Measurements from ENCODE around the gene WLS. TPM values are rescaled to one million over a fixed set of nuclear protein-coding genes. Genes with fewer than 3 reads are reported as not detected.
A peak's percentile ranks its signal among the peaks of the same experiment; 100 is the strongest.

WLS gene
- total RNA-seq, 4 donors from 2014 or later, result 94.8 to 228 (median 163) TPM

DNA sequence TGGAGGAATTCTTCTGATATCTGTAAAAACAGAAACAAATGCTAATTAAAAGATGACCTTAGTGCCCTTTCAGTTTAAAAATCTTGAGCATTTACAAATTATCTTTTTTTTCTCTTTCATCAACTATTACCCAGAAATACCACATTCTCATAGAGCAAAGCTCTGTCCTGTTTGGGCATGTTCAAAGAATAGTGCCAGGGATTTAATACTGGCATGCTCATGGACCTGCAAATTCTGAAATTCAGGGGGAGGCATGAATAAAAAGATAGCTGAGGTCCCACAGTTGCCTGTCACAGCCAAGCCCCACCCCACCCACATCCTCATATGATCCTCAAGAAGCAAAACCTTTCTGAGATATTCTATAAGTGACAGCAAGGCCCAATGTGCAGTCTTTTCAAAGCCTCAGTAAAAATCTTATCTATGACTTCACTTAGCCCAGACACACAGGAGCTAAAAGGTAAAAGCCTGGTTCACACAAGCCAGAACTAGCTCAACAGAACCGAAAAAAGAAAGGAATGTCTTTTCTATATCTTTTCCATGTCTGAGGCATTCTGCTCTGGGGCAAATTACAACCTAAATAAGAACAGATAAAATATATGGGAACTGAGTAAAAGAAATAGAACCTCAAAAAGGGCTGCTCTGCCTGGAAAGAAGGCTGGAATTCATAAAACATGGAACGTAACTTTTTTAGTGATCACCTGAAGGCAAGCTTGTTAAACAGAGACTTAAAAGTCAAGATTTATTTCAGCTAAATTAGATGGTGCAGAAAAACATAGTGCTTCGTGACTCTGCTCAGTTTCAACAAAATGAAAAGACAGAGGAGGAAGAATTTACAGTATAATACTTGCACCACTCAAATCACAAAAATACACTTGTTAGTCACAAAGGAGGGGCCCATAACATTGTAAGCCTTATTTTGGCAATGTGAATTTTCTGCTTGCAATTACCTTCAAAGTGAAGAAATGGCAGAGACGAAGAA is 11.0 kb downstream of the WLS start:
- H3K4me3 ChIP-seq, result no peak overlapping the region
- DNase-seq (ENCODE audit: extremely low spot score), result no peak
- peak overlapping the region; percentile 66 to 97 (median 75) for H3K27ac ChIP-seq (replicated peaks in 1 of 4)
- peaks cover 29 to 98% (median 89%) of the 10 kb centered on the region in 4 donors for H3K4me1 ChIP-seq
- WGBS, result 48% methylated on average over 4 of the region's 4 CpGs
- no peaks in the 10 kb centered on the region for H3K9me3 ChIP-seq
- no peaks in the 10 kb centered on the region for H3K27me3 ChIP-seq
- intact Hi-C loops (cut with DNase I), result no loop called here
- H3K36me3 ChIP-seq, result no peaks in the 10 kb centered on the region
- TF ChIP-seq EP300 (IDR thresholded peaks at IDR 0.05) (no peak), POLR2AphosphoS5 (IDR thresholded peaks at IDR 0.05) (no peak), POLR2A (IDR thresholded peaks at IDR 0.05; ENCODE audit: low read depth) (no peak)
- TF ChIP-seq, protein P1, sequence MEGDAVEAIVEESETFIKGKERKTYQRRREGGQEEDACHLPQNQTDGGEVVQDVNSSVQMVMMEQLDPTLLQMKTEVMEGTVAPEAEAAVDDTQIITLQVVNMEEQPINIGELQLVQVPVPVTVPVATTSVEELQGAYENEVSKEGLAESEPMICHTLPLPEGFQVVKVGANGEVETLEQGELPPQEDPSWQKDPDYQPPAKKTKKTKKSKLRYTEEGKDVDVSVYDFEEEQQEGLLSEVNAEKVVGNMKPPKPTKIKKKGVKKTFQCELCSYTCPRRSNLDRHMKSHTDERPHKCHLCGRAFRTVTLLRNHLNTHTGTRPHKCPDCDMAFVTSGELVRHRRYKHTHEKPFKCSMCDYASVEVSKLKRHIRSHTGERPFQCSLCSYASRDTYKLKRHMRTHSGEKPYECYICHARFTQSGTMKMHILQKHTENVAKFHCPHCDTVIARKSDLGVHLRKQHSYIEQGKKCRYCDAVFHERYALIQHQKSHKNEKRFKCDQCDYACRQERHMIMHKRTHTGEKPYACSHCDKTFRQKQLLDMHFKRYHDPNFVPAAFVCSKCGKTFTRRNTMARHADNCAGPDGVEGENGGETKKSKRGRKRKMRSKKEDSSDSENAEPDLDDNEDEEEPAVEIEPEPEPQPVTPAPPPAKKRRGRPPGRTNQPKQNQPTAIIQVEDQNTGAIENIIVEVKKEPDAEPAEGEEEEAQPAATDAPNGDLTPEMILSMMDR (IDR thresholded peaks at IDR 0.05), result no peak

GRCh38 chr1:68220420-68220819 is 11.9 kb downstream of the WLS start:
- no peak for DNase-seq (ENCODE audit: extremely low spot score)
- no peak overlapping the region for H3K4me3 ChIP-seq
- H3K9me3 ChIP-seq, result no peaks in the 10 kb centered on the region
- 66% methylated on average over 4 of the region's 4 CpGs for WGBS
- no peaks in the 10 kb centered on the region for H3K36me3 ChIP-seq
- intact Hi-C loops (cut with DNase I), result no loop called here
- TF ChIP-seq, protein P1 (IDR thresholded peaks at IDR 0.05), result no peak
- no peak for TF ChIP-seq EP300 (IDR thresholded peaks at IDR 0.05)
- TF ChIP-seq POLR2A (IDR thresholded peaks at IDR 0.05; ENCODE audit: low read depth), result no peak
- no peak for TF ChIP-seq POLR2AphosphoS5 (IDR thresholded peaks at IDR 0.05)
- H3K27me3 ChIP-seq, result no peaks in the 10 kb centered on the region
- peak overlapping the region; percentile 66 to 97 (median 75) for H3K27ac ChIP-seq (replicated peaks in 1 of 4)
- peaks cover 36 to 98% (median 93%) of the 10 kb centered on the region in 4 donors for H3K4me1 ChIP-seq

GRCh38 chr1:68218490-68218889 is 13.8 kb downstream of the WLS start:
- peak overlapping the region; percentile 52 to 97 (median 80) for H3K27ac ChIP-seq (replicated peaks in 1 of 4)
- no peak overlapping the region for H3K4me3 ChIP-seq
- no peaks in the 10 kb centered on the region for H3K9me3 ChIP-seq
- peaks cover 50 to 99% (median 96%) of the 10 kb centered on the region in 4 donors for H3K4me1 ChIP-seq
- H3K36me3 ChIP-seq, result no peaks in the 10 kb centered on the region
- no peak for DNase-seq (ENCODE audit: extremely low spot score)
- intact Hi-C loops (cut with DNase I), result no loop called here
- TF ChIP-seq EP300 (IDR thresholded peaks at IDR 0.05), result no peak
- TF ChIP-seq POLR2AphosphoS5 (IDR thresholded peaks at IDR 0.05), result no peak
- TF ChIP-seq, protein P1 (IDR thresholded peaks at IDR 0.05), result no peak
- no peak for TF ChIP-seq POLR2A (IDR thresholded peaks at IDR 0.05; ENCODE audit: low read depth)
- H3K27me3 ChIP-seq, result no peaks in the 10 kb centered on the region
- WGBS, result 47% methylated on average over 5 of the region's 5 CpGs

DNA sequence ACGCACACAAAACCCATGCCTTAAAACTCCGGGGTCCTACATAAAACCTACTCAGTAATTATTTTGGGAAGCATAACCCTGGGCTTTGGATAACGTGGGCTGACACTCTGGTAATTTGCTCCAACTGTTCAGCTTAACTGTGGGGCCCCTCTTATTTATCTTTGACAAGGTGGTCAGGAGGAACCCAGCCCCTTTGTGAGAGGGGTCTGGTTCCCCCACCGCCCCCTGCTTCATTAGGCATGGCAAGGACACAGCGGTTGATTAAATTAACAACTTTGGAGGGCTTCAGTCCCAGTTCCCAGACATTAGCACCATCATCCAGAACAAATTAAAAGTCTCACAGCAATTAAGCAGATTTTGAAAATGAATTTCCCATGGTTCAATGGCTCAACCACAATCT is 14.7 kb downstream of the WLS start:
- peaks cover 52 to 99% (median 97%) of the 10 kb centered on the region in 4 donors for H3K4me1 ChIP-seq
- TF ChIP-seq, protein P1 (IDR thresholded peaks at IDR 0.05), result no peak
- no peak for TF ChIP-seq POLR2AphosphoS5 (IDR thresholded peaks at IDR 0.05)
- TF ChIP-seq EP300 (IDR thresholded peaks at IDR 0.05), result no peak
- no peak for TF ChIP-seq POLR2A (IDR thresholded peaks at IDR 0.05; ENCODE audit: low read depth)
- intact Hi-C loops (cut with DNase I), result no loop called here

More for the DNA sequence above, 14.7 kb downstream of the WLS start:
- no peak for DNase-seq (ENCODE audit: extremely low spot score)
- 88% methylated on average over 5 of the region's 5 CpGs for WGBS
- Histone ChIP-seq H3K27ac (replicated peaks in 1 of 4) (peak overlapping the region; percentile 52 to 97 (median 80)), H3K9me3 (no peaks in the 10 kb centered on the region), H3K36me3 (no peaks in the 10 kb centered on the region), H3K4me3 (no peak overlapping the region), H3K27me3 (no peaks in the 10 kb centered on the region)

Data from esophagus muscularis mucosa (tissue), 4 donors.